Gastroesophageal sphincter (tissue), 3 donors: ENCODE data around the gene MIF4GD.

Experiments used
- CTCF ChIP-seq, 4 experiments: fragments of 200-600 bp in 2 of 4; fragments of 450-650 bp in 2 of 4; sonication (generic) in 1 of 4; IDR thresholded peaks; one replicate each; pipeline ENCODE4 v1.5.1; 2017 to 2019; ENCODE audit warnings: antibody characterized with exemption in 4 of 4, mild to moderate bottlenecking in 2 of 4, moderate library complexity in 2 of 4
- EP300 ChIP-seq: sonication (generic); formaldehyde crosslinking; IDR thresholded peaks from one replicate; pipeline ENCODE4 v1.6.1; 2017; ENCODE audit warnings: antibody characterized with exemption, mild to moderate bottlenecking
- POLR2A ChIP-seq, 2 donors: fragments of 450-650 bp; IDR thresholded peaks; one replicate each; pipeline ENCODE4 v1.6.1; 2017; ENCODE audit warnings: antibody characterized with exemption in 2 of 2, mild to moderate bottlenecking in 2 of 2, moderate library complexity in 1 of 2
- POLR2AphosphoS5 ChIP-seq: sonication (generic); formaldehyde crosslinking; IDR thresholded peaks from one replicate; pipeline ENCODE4 v1.6.1; 2017; ENCODE audit warnings: antibody characterized with exemption

- no peak for TF ChIP-seq POLR2AphosphoS5
- no peak for TF ChIP-seq POLR2A (IDR thresholded peaks at IDR 0.05)
- TF ChIP-seq CTCF (IDR thresholded peaks at IDR 0.05): no peak
- TF ChIP-seq EP300: no peak
Measured at GRCh38 chr17:75316253-75316652, 45.2 kb upstream of the MIF4GD start.
